HepG2 (cell line): ENCODE results near the gene LSMEM2.

Experiments
- CTCF ChIP-seq: sonication (generic); formaldehyde crosslinking; IDR thresholded peaks from 2 replicates; pipeline ENCODE4 v1.5.0; 2020; ENCODE audit warnings: mild to moderate bottlenecking, missing genetic modification reagents, moderate library complexity
- POLR2A ChIP-seq, 2 experiments: IDR thresholded peaks; 2 replicates each; pipeline ENCODE4 v1.6.1; 2011; ENCODE audit warnings: low read depth in 2 of 2, low read length in 2 of 2, mild to moderate bottlenecking in 1 of 2, moderate library complexity in 1 of 2; ENCODE audit not compliant: insufficient read depth in 1 of 2

GRCh38 chr3:50262778-50263177, 16.1 kb upstream of the LSMEM2 start:
- TF ChIP-seq CTCF (CRISPR knock-in tag) (no peak), POLR2A (IDR thresholded peaks at IDR 0.05; ENCODE audit: insufficient read depth in 1 of 2, low read depth in 2 of 2, low read length in 2 of 2) (no peak; a peak in 1 of 4 replicates)
